Activated naive CD8-positive, alpha-beta T cell (primary cell): ENCODE measurements around the gene MFSD11.
A peak's percentile ranks its signal among the peaks of the same experiment; 100 is the strongest.
"Not testable (repeated sequence)": the region's sequence is repeated elsewhere in the genome, so short reads cannot be mapped to it uniquely, and the experiment has no call there.

ENCODE experiments used
- H3K27ac Mint-ChIP-seq: one replicate; pipeline ENCODE4 v1.8.0; 2021; ENCODE audit warnings: mixed read lengths
- H3K27me3 Mint-ChIP-seq: one replicate; pipeline ENCODE4 v1.8.0; 2021; ENCODE audit warnings: mixed read lengths
- H3K36me3 Mint-ChIP-seq: one replicate; pipeline ENCODE4 v1.8.0; 2021; ENCODE audit warnings: mixed read lengths
- H3K4me1 Mint-ChIP-seq: one replicate; pipeline ENCODE4 v1.8.0; 2021; ENCODE audit warnings: low read depth, mixed read lengths
- H3K4me3 Mint-ChIP-seq: one replicate; pipeline ENCODE4 v1.8.0; 2021; ENCODE audit warnings: mild to moderate bottlenecking, mixed read lengths
- H3K9me3 Mint-ChIP-seq: one replicate; pipeline ENCODE4 v1.8.0; 2021; ENCODE audit warnings: low read depth, mixed read lengths

MFSD11 gene

GRCh38 chr17:76784926-76785325, 47.0 kb downstream of the MFSD11 start:
- Mint-ChIP-seq H3K27ac (no peak overlapping the region), H3K4me3 (no peak overlapping the region), H3K4me1 (no peaks in the 10 kb centered on the region), H3K27me3 (no peaks in the 10 kb centered on the region), H3K36me3 (peaks cover 5% of the 10 kb centered on the region), H3K9me3 (no peaks in the 10 kb centered on the region)

- not testable (repeated sequence) for H3K9me3 Mint-ChIP-seq, H3K27ac Mint-ChIP-seq
These were observed 49.9 kb downstream of the MFSD11 start for GRCh38 chr17:76787866-76788265.

DNA sequence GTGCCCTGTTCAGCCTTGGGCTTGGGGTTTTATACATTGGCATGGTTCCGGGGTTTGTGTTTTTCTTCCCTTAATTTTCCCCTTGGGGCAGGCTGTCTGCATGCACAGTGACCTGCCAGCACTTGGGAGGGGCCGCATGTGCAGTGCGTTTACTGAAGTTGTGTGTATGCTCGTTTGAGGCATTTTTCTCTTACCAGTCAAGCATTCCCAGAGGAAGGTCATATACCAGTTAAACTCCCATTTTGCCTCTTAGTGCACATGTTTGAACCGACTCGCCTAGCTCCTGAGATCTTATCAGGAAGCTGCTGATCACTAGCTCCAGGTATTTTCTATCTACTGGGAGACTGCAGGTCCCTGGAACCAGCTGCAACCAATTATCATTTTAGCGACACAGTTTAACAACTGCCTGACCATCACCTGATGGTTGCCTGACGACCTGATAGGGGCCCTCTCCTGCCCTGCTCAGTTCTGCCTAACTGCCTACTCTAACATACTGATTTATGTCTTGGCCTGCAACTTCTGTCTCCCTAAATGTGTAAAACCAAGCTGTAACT, 51.4 kb downstream of the MFSD11 start:
- Mint-ChIP-seq H3K4me3 (no peak overlapping the region), H3K36me3 (peaks cover 6% of the 10 kb centered on the region)

More at GRCh38 chr17:76787866-76788265, 49.9 kb downstream of the MFSD11 start:
- H3K4me3 Mint-ChIP-seq, H3K27me3 Mint-ChIP-seq, H3K36me3 Mint-ChIP-seq: not testable (repeated sequence)
- peaks cover 11% of the 10 kb centered on the region for H3K4me1 Mint-ChIP-seq

GRCh38 chr17:76791053-76791980, 53.4 kb downstream of the MFSD11 start:
- no peaks in the 10 kb centered on the region for H3K27me3 Mint-ChIP-seq
- H3K4me1 Mint-ChIP-seq, result peaks cover 11% of the 10 kb centered on the region
- H3K27ac Mint-ChIP-seq, result peak overlapping the region; percentile 41
- H3K9me3 Mint-ChIP-seq, result no peaks in the 10 kb centered on the region
- peak overlapping the region; percentile 43 for H3K4me3 Mint-ChIP-seq
- H3K36me3 Mint-ChIP-seq, result peaks cover 2% of the 10 kb centered on the region

More for the DNA sequence above, 51.4 kb downstream of the MFSD11 start:
- Mint-ChIP-seq H3K4me1 (peaks cover 11% of the 10 kb centered on the region), H3K9me3 (no peaks in the 10 kb centered on the region), H3K27ac (no peak overlapping the region), H3K27me3 (no peaks in the 10 kb centered on the region)

- Mint-ChIP-seq H3K27me3 (no peaks in the 10 kb centered on the region), H3K4me1 (peaks cover 11% of the 10 kb centered on the region), H3K9me3 (no peaks in the 10 kb centered on the region), H3K27ac (no peak overlapping the region), H3K4me3 (no peak overlapping the region), H3K36me3 (peaks cover 2% of the 10 kb centered on the region)
These were observed 54.4 kb downstream of the MFSD11 start for GRCh38 chr17:76792348-76792747.

- H3K36me3 Mint-ChIP-seq, result peaks cover 2% of the 10 kb centered on the region
- no peaks in the 10 kb centered on the region for H3K27me3 Mint-ChIP-seq
- H3K4me1 Mint-ChIP-seq, result peaks cover 11% of the 10 kb centered on the region
- H3K27ac Mint-ChIP-seq, result no peak overlapping the region
- no peaks in the 10 kb centered on the region for H3K9me3 Mint-ChIP-seq
- no peak overlapping the region for H3K4me3 Mint-ChIP-seq
These were observed 55.9 kb downstream of the MFSD11 start for GRCh38 chr17:76793775-76794174.

- Mint-ChIP-seq H3K27me3 (no peaks in the 10 kb centered on the region), H3K36me3 (peaks cover 2% of the 10 kb centered on the region)
These were observed 58.2 kb downstream of the MFSD11 start for GRCh38 chr17:76796081-76796480.

GRCh38 chr17:76797241-76797840, 59.4 kb downstream of the MFSD11 start:
- no peaks in the 10 kb centered on the region for H3K9me3 Mint-ChIP-seq
- peaks cover 2% of the 10 kb centered on the region for H3K36me3 Mint-ChIP-seq
- no peak overlapping the region for H3K27ac Mint-ChIP-seq
- H3K27me3 Mint-ChIP-seq, result no peaks in the 10 kb centered on the region
- no peaks in the 10 kb centered on the region for H3K4me1 Mint-ChIP-seq
- no peak overlapping the region for H3K4me3 Mint-ChIP-seq

More at GRCh38 chr17:76796081-76796480, 58.2 kb downstream of the MFSD11 start:
- H3K27ac Mint-ChIP-seq, result no peak overlapping the region
- H3K9me3 Mint-ChIP-seq, result no peaks in the 10 kb centered on the region
- H3K4me1 Mint-ChIP-seq, result peaks cover 9% of the 10 kb centered on the region
- H3K4me3 Mint-ChIP-seq, result no peak overlapping the region

GRCh38 chr17:76801706-76802105, 63.8 kb downstream of the MFSD11 start:
- Mint-ChIP-seq H3K4me1 (no peaks in the 10 kb centered on the region), H3K27ac (no peak overlapping the region), H3K27me3 (no peaks in the 10 kb centered on the region), H3K9me3 (no peaks in the 10 kb centered on the region), H3K36me3 (no peaks in the 10 kb centered on the region), H3K4me3 (no peak overlapping the region)

- Mint-ChIP-seq H3K27ac (no peak overlapping the region), H3K4me1 (no peaks in the 10 kb centered on the region), H3K4me3 (no peak overlapping the region), H3K36me3 (no peaks in the 10 kb centered on the region), H3K27me3 (no peaks in the 10 kb centered on the region), H3K9me3 (no peaks in the 10 kb centered on the region)
These were observed 67.4 kb downstream of the MFSD11 start for GRCh38 chr17:76805319-76805718.

GRCh38 chr17:76806151-76806550, 68.2 kb downstream of the MFSD11 start:
- H3K36me3 Mint-ChIP-seq, H3K4me1 Mint-ChIP-seq, H3K27me3 Mint-ChIP-seq, H3K9me3 Mint-ChIP-seq, H3K4me3 Mint-ChIP-seq, H3K27ac Mint-ChIP-seq: not testable (repeated sequence)

- H3K27ac Mint-ChIP-seq, H3K4me3 Mint-ChIP-seq, H3K27me3 Mint-ChIP-seq, H3K36me3 Mint-ChIP-seq, H3K4me1 Mint-ChIP-seq, H3K9me3 Mint-ChIP-seq: not testable (repeated sequence)
These were observed 68.8 kb downstream of the MFSD11 start for GRCh38 chr17:76806767-76807166.

GRCh38 chr17:76808326-76808725, 70.4 kb downstream of the MFSD11 start:
- Mint-ChIP-seq H3K4me3 (no peak overlapping the region), H3K27me3 (no peaks in the 10 kb centered on the region), H3K36me3 (no peaks in the 10 kb centered on the region), H3K4me1 (no peaks in the 10 kb centered on the region), H3K9me3 (no peaks in the 10 kb centered on the region), H3K27ac (no peak overlapping the region)

GRCh38 chr17:76810956-76811355, 73.0 kb downstream of the MFSD11 start:
- Mint-ChIP-seq H3K27ac (no peak overlapping the region), H3K9me3 (no peaks in the 10 kb centered on the region), H3K27me3 (no peaks in the 10 kb centered on the region), H3K4me3 (no peak overlapping the region), H3K4me1 (no peaks in the 10 kb centered on the region), H3K36me3 (no peaks in the 10 kb centered on the region)

DNA sequence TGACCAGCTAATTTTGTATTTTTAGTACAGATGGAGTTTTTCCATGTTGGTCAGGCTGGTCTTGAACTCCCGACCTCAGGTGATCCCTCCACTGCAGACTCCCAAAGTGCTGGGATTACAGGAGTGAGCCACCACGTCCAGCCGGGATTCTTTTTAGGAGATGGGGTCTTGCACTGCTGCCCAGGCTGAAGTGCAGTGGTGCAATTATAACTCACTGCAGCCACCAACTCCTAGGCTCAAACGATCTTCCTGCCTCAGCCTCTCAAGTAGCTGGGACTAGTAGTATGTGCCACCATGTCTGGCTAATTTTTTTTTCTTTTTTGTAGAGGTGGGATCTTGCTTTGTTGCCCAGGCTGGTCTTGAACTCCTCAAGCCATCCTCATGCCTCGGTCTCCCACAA, 73.9 kb downstream of the MFSD11 start:
- Mint-ChIP-seq H3K27ac (no peak overlapping the region), H3K27me3 (no peaks in the 10 kb centered on the region), H3K4me1 (peaks cover 6% of the 10 kb centered on the region), H3K9me3 (no peaks in the 10 kb centered on the region), H3K4me3 (no peak overlapping the region), H3K36me3 (no peaks in the 10 kb centered on the region)
